CD14-positive monocyte (primary cell): ENCODE measurements around the gene HPSE2. TPM values are rescaled to one million over a fixed set of nuclear protein-coding genes. Genes with fewer than 3 reads are reported as not detected.

Experiments
- DNase-seq, 3 donors: peaks; one replicate each; pipeline ENCODE4 v3.0.0-alpha.2; 2011 to 2022
- H2AFZ ChIP-seq: 2 replicates; pipeline ENCODE4 v1.6.0; 2012; ENCODE audit warnings: mild to moderate bottlenecking, low read depth, low read length, inconsistent platforms; ENCODE audit not compliant: insufficient read depth, poor library complexity, severe bottlenecking
- H3K27ac ChIP-seq, 2 donors: 1 replicate in 1 of 2; 2 replicates in 1 of 2; pipeline ENCODE4 v1.5.1; 2012 to 2013; ENCODE audit warnings: low read length in 2 of 2, control low read depth in 1 of 2, inconsistent platforms in 1 of 2, low read depth in 1 of 2, mild to moderate bottlenecking in 1 of 2
- H3K27me3 ChIP-seq, 2 donors: one replicate each; pipeline versions ENCODE4 v1.6.0 to v1.6.1; 2011 to 2013; ENCODE audit warnings: low read length in 2 of 2; ENCODE audit not compliant: control insufficient read depth in 2 of 2, insufficient read depth in 2 of 2
- H3K36me3 ChIP-seq, 2 donors: replicated peaks in 1 of 2; 1 replicate in 1 of 2; 2 replicates in 1 of 2; pipeline versions ENCODE4 v1.5.1 to v1.6.1; 2012 to 2013; ENCODE audit warnings: low read length in 2 of 2, control low read depth in 1 of 2, inconsistent platforms in 1 of 2, mild to moderate bottlenecking in 1 of 2; ENCODE audit not compliant: insufficient read depth in 2 of 2, control insufficient read depth in 1 of 2
- H3K4me1 ChIP-seq, 2 donors: 1 replicate in 1 of 2; 2 replicates in 1 of 2; pipeline versions ENCODE4 v1.5.1 to v1.6.1; 2012 to 2013; ENCODE audit warnings: low read length in 2 of 2, control low read depth in 1 of 2, inconsistent platforms in 1 of 2, mild to moderate bottlenecking in 1 of 2, moderate library complexity in 1 of 2; ENCODE audit not compliant: insufficient read depth in 2 of 2, control insufficient read depth in 1 of 2
- H3K4me2 ChIP-seq: replicated peaks from 2 replicates; pipeline ENCODE3; 2012; ENCODE audit warnings: low read length, moderate library complexity, mild to moderate bottlenecking; ENCODE audit not compliant: poor library complexity, severe bottlenecking; ENCODE audit errors: extremely low read depth
- H3K4me3 ChIP-seq, 3 experiments: fragments of 200-600 bp in 1 of 3; sonication (generic) in 1 of 3; replicated peaks in 1 of 3; 1 replicate in 2 of 3; 2 replicates in 1 of 3; pipeline ENCODE4 v1.5.1; 2011 to 2013; ENCODE audit warnings: low read length in 3 of 3, mild to moderate bottlenecking in 3 of 3, control low read depth in 2 of 3, low read depth in 2 of 3, inconsistent platforms in 1 of 3, moderate library complexity in 1 of 3
- H3K79me2 ChIP-seq: 2 replicates; pipeline ENCODE4 v1.6.0; 2012; ENCODE audit warnings: mild to moderate bottlenecking, control low read depth, inconsistent platforms, low read length, moderate library complexity; ENCODE audit not compliant: insufficient read depth
- H3K9ac ChIP-seq: 2 replicates; pipeline ENCODE4 v1.6.0; 2017; ENCODE audit warnings: low read length, mild to moderate bottlenecking; ENCODE audit not compliant: insufficient read depth, poor library complexity, severe bottlenecking
- H3K9me3 ChIP-seq, 2 donors: replicated peaks in 1 of 2; 1 replicate in 1 of 2; 2 replicates in 1 of 2; pipeline versions ENCODE4 v1.5.1 to v1.6.1; 2012 to 2013; ENCODE audit warnings: low read length in 2 of 2, control low read depth in 1 of 2; ENCODE audit not compliant: control insufficient read depth in 1 of 2, insufficient read depth in 1 of 2
- H4K20me1 ChIP-seq: 2 replicates; pipeline ENCODE4 v1.6.0; 2012; ENCODE audit warnings: mild to moderate bottlenecking, low read length, control low read depth, moderate library complexity; ENCODE audit not compliant: insufficient read depth
- H3K27ac Mint-ChIP-seq, 7 donors: one replicate each; pipeline ENCODE4 v1.8.0; 2020; ENCODE audit warnings: mild to moderate bottlenecking in 7 of 7, mixed read lengths in 7 of 7, moderate library complexity in 6 of 7, inconsistent platforms in 2 of 7
- H3K27me3 Mint-ChIP-seq, 3 donors: one replicate each; pipeline ENCODE4 v1.8.0; 2021 to 2022; ENCODE audit warnings: low read depth in 3 of 3, mild to moderate bottlenecking in 3 of 3, mixed read lengths in 3 of 3, moderate library complexity in 3 of 3, inconsistent platforms in 1 of 3
- H3K36me3 Mint-ChIP-seq, 2 donors: one replicate each; pipeline ENCODE4 v1.8.0; 2020; ENCODE audit warnings: mixed read lengths in 2 of 2, inconsistent platforms in 1 of 2, mild to moderate bottlenecking in 1 of 2
- H3K4me1 Mint-ChIP-seq: one replicate; pipeline ENCODE4 v1.8.0; 2020; ENCODE audit warnings: mild to moderate bottlenecking, mixed read lengths
- H3K4me3 Mint-ChIP-seq, 2 donors: one replicate each; pipeline ENCODE4 v1.8.0; 2020; ENCODE audit warnings: mild to moderate bottlenecking in 2 of 2, mixed read lengths in 2 of 2, moderate library complexity in 1 of 2
- H3K9me3 Mint-ChIP-seq, 7 donors: one replicate each; pipeline ENCODE4 v1.8.0; 2020 to 2022; ENCODE audit warnings: mixed read lengths in 7 of 7, mild to moderate bottlenecking in 6 of 7, moderate library complexity in 6 of 7, inconsistent platforms in 2 of 7
- WGBS: methylation state at CpG from one replicate; pipeline ENCODE4 v1.1.5; 2013; ENCODE audit warnings: missing lambda C conversion rate; ENCODE audit not compliant: insufficient coverage; 5-methylcytosine and 5-hydroxymethylcytosine counted together
- intact Hi-C, 2 donors: fragments of 100-400 bp; cut with micrococcal nuclease; formaldehyde crosslinking; loops; one replicate each; pipeline versions ENCODE4 v1.15.0 to v1.15.1; 2023
- polyA plus RNA-seq, 3 donors: library from polyadenylated mRNA; depleted of rRNA in 1 of 3; unstranded in 2 of 3; stranded (reverse) in 1 of 3; fragments of 300-500 nt in 2 of 3; fragments of >200 nt in 1 of 3; fragmentation: Illumina TruSeq in 2 of 3; gene quantifications; 1 replicate in 2 of 3; 2 replicates in 1 of 3; pipeline ENCODE4 v1.2.3, GENCODE V29; 2012 to 2021
- TF ChIP-seq, protein P1 (sequence below): fragments of 200-600 bp; IDR thresholded peaks from one replicate; pipeline ENCODE4 v1.8.0; 2022; ENCODE audit warnings: antibody characterized with exemption, mild to moderate bottlenecking

The HPSE2 gene
- polyA plus RNA-seq, 3 donors = not detected

DNA sequence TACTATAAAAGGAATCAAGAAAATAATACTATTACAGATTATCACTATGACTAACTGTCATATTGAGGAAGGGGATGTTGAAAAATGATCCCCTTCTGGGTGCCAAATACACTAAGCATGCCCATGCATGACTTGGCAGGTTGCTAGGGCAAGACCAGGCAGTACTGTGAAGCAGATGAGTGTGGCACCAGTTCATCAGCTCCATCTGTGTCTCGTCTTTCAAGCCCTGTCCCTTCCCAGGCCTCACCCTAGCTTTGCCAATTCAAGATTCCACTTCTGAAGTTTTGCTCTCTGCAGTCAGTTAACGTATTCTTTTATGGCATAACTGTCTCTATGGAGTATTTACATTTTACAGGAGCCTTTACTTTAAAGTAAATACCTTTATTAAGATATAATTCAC, 653.3 kb downstream of the HPSE2 start:
- no peak for DNase-seq
- H3K36me3 ChIP-seq = no peaks in the 10 kb centered on the region
- no peaks in the 10 kb centered on the region for H3K79me2 ChIP-seq
- intact Hi-C loops = no loop called here
- H3K27me3 ChIP-seq = peaks cover 0 to 3% of the 10 kb centered on the region in 2 donors
- no peak overlapping the region for H3K27ac ChIP-seq
- no peak overlapping the region for H2AFZ ChIP-seq
- no peak overlapping the region for H3K4me3 ChIP-seq
- no CpG with 5 or more reads among the region's 2 CpGs for WGBS
- H3K9me3 ChIP-seq = no peaks in the 10 kb centered on the region
- no peaks in the 10 kb centered on the region for H3K36me3 Mint-ChIP-seq
- no peaks in the 10 kb centered on the region for H4K20me1 ChIP-seq
- H3K9ac ChIP-seq = no peak overlapping the region
- TF ChIP-seq, protein P1, sequence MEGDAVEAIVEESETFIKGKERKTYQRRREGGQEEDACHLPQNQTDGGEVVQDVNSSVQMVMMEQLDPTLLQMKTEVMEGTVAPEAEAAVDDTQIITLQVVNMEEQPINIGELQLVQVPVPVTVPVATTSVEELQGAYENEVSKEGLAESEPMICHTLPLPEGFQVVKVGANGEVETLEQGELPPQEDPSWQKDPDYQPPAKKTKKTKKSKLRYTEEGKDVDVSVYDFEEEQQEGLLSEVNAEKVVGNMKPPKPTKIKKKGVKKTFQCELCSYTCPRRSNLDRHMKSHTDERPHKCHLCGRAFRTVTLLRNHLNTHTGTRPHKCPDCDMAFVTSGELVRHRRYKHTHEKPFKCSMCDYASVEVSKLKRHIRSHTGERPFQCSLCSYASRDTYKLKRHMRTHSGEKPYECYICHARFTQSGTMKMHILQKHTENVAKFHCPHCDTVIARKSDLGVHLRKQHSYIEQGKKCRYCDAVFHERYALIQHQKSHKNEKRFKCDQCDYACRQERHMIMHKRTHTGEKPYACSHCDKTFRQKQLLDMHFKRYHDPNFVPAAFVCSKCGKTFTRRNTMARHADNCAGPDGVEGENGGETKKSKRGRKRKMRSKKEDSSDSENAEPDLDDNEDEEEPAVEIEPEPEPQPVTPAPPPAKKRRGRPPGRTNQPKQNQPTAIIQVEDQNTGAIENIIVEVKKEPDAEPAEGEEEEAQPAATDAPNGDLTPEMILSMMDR = no peak
- H3K27me3 Mint-ChIP-seq = peaks cover 6 to 8% (median 8%) of the 10 kb centered on the region in 3 donors
- no peaks in the 10 kb centered on the region for H3K9me3 Mint-ChIP-seq
- H3K27ac Mint-ChIP-seq = no peak overlapping the region
- no peaks in the 10 kb centered on the region for H3K4me1 ChIP-seq
- H3K4me1 Mint-ChIP-seq = no peaks in the 10 kb centered on the region
- no peak overlapping the region for H3K4me2 ChIP-seq
- no peak overlapping the region for H3K4me3 Mint-ChIP-seq

DNA sequence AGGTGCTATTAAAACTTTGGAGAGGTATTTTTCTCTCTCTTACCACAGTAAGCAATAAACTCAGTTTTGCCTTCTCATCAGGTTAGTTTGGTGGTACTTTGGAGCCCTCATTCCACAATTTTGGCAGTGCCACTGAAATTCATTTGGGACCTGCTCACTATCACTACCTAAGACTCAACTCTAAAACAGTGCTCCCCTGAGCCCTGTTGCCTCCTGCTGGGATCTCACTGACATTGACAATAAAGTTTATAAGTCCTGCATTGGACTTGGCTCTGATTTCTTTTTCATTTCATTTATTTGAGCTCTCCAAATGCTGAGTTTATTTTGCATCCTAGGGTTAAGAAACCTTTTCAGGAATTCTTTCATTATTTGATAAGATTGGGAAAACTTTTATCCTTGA, 658.1 kb downstream of the HPSE2 start:
- H3K9ac ChIP-seq = no peak overlapping the region

More for the DNA sequence above, 658.1 kb downstream of the HPSE2 start:
- no peak overlapping the region for H2AFZ ChIP-seq
- TF ChIP-seq, protein P1 = no peak
- Mint-ChIP-seq H3K27me3 (peaks cover 10 to 19% (median 12%) of the 10 kb centered on the region in 3 donors), H3K27ac (no peak overlapping the region), H3K36me3 (no peaks in the 10 kb centered on the region), H3K9me3 (no peaks in the 10 kb centered on the region), H3K4me1 (no peaks in the 10 kb centered on the region), H3K4me3 (no peak overlapping the region)
- no peak for DNase-seq
- H3K4me2 ChIP-seq = no peak overlapping the region
- H3K79me2 ChIP-seq = no peaks in the 10 kb centered on the region
- no peak overlapping the region for H3K4me3 ChIP-seq
- H3K27me3 ChIP-seq = peaks cover 0 to 3% of the 10 kb centered on the region in 2 donors
- H4K20me1 ChIP-seq = no peaks in the 10 kb centered on the region
- no peaks in the 10 kb centered on the region for H3K4me1 ChIP-seq
- H3K9me3 ChIP-seq = no peaks in the 10 kb centered on the region
- no peaks in the 10 kb centered on the region for H3K36me3 ChIP-seq
- H3K27ac ChIP-seq = no peak overlapping the region
- intact Hi-C loops = no loop called here
